ENCODE data around the gene NAALADL2.

NAALADL2 gene

DNA sequence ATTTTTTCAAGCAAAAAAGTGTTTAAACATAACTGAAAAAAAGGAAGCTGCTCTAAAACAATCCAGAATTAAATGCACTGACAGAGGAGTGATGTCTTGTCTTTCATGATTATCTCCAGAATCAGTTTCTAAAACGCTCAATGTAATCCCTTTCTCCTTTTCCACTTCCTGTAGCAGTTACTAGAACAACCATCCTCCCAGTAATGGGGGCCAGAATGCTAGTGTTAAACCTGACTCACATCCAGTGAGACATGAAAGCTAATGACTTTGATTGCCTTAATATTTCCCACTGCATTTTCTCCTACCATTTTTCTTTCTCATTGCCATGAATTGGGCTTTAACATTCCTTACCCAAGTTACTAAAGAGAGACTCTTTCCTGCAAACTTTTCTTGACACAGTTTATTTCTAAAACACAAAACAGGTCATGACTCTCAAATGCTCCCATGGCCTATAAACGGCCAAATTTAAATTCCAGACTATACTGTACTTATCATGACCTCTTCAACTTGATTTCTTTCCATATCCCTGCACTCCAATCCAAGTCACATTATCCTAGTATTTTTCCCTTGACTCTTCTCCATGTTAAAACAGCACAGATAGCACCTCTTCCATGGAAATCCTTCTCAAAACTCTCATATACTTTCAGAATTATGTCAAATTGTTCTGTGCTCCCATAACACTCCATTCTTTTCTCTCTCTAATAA is 341.4 kb downstream of the NAALADL2 start:
- no peak for DNase-seq (ENCODE audit: low read depth in 2 of 2)

- DNase-seq (ENCODE audit: low read depth in 2 of 2), result no peak
Measured at GRCh38 chr3:175207361-175207760, 348.2 kb downstream of the NAALADL2 start.

- no peak for DNase-seq (ENCODE audit: low read depth in 2 of 2)
Measured at GRCh38 chr3:175208326-175208725, 349.2 kb downstream of the NAALADL2 start.

GRCh38 chr3:175211466-175211865 is 352.3 kb downstream of the NAALADL2 start:
- DNase-seq (ENCODE audit: low read depth in 2 of 2), result no peak

GRCh38 chr3:175212896-175213295 is 353.8 kb downstream of the NAALADL2 start:
- no peak for DNase-seq (ENCODE audit: low read depth in 2 of 2)

GRCh38 chr3:175214216-175214615 is 355.1 kb downstream of the NAALADL2 start:
- DNase-seq (ENCODE audit: low read depth in 2 of 2), result no peak

- no peak for DNase-seq (ENCODE audit: low read depth in 2 of 2)
Measured at GRCh38 chr3:175215833-175216232, 356.7 kb downstream of the NAALADL2 start.

DNA sequence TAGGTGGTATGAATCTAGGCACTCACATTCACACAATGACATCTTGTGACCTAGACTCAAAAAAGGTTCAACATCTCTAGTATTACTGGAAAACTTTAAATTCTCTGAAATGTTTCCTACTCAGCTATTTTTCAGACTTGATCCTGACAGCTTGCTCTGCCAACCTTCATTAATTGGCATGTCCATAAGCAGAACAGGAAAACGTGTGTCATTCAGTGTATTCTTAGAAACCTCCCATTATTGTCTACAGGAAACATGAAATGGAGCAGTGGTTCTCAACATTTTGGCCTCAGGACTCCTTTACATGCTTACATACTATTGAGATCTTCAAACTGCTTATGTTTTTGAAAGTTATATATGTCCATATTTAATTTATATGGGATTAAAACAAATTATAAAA is 363.2 kb downstream of the NAALADL2 start:
- no peak for DNase-seq (ENCODE audit: low read depth in 2 of 2)

DNA sequence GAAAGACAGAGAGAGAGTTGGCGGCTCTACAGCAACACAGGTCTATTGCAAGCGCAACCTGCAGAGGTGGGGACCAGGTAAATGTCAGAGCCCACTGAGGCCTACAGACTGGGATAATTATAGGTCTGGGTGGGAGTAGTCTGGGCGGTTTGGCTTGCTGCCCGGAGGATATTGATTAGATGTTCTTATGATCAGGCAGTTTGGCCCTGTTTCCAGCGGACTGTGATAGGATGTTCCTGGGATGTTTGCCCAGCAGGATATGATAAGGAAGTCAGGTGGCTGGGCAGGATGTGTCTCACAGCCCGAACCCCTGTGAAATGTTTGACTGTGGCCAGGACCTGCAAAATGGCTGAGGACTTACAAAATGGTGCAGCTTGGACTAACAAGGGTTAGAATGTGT is 364.9 kb downstream of the NAALADL2 start:
- DNase-seq (ENCODE audit: low read depth in 2 of 2), result no peak

- no peak for DNase-seq (ENCODE audit: low read depth in 2 of 2)
Measured at GRCh38 chr3:175226444-175226843, 367.3 kb downstream of the NAALADL2 start.

- no peak for DNase-seq (ENCODE audit: low read depth in 2 of 2)
Measured at GRCh38 chr3:175227126-175227525, 368.0 kb downstream of the NAALADL2 start.

- DNase-seq (ENCODE audit: low read depth in 2 of 2), result no peak
Measured at GRCh38 chr3:175233957-175234940, 375.1 kb downstream of the NAALADL2 start.

- DNase-seq (ENCODE audit: low read depth in 2 of 2), result no peak
Measured at GRCh38 chr3:175238801-175239200, 379.7 kb downstream of the NAALADL2 start.

DNA sequence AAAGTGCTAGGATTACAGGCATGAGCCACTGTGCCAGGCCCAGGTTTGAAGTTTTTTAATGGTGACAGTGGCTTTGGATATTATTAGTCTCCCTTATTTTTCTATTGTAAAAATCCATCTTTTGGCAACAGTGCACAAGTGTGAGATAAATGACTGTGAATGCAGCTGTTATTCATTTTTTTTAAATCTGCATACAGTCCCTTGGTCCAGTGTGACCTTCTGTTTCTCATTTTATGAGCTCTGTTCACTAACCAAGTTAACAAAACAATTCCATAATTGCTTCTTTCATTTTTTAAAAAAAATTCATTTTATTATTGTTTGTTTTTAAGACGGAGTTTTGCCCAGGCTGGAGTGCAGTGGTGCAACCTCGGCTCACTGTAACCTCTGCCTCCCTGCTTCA is 381.8 kb downstream of the NAALADL2 start:
- no peak for DNase-seq (ENCODE audit: low read depth in 2 of 2)

- no peak for DNase-seq (ENCODE audit: low read depth in 2 of 2)
Measured at GRCh38 chr3:175242243-175242642, 383.1 kb downstream of the NAALADL2 start.

DNA sequence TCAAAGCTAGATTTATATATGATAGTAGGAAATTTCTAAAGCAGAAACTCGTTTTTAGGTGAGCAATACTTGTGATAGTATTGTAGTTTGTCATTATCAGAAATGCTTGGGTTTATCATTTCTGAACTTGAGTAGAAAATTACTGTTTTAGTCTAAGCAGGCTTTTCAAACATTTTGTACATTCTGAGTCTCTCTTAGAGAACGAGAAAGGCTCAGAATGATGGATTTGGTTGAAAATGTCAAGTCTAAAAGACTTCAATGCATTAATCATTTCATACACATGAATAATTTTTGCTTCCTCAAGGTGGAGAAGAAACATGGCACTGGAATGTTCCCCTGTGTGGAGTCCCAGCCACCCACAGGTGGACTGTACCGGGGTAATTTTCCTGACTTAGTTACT is 387.1 kb downstream of the NAALADL2 start:
- no peak for DNase-seq (ENCODE audit: low read depth in 2 of 2)

GRCh38 chr3:175246766-175247165 is 387.6 kb downstream of the NAALADL2 start:
- DNase-seq (ENCODE audit: low read depth in 2 of 2), result no peak

- no peak for DNase-seq (ENCODE audit: low read depth in 2 of 2)
Measured at GRCh38 chr3:175247629-175248028, 388.5 kb downstream of the NAALADL2 start.

DNA sequence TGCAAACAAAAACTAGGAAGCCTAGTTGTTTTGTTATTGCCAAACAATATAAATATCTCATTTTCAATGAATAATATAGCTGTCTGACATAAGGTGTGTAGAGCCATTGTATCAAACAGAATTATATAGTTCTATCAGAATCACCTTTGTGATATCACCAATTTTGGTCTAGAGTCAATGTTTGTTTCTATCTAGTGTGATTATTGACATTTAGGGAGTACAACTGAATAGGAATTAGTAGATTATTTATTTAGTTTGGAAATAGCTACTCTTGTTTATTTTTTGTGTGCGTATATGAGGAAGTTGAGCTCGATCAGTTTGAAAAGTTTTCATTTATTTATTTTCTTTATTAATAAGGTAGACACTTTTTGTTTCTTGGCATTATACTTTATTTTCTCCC is 389.7 kb downstream of the NAALADL2 start:
- no peak for DNase-seq (ENCODE audit: low read depth in 2 of 2)

DNA sequence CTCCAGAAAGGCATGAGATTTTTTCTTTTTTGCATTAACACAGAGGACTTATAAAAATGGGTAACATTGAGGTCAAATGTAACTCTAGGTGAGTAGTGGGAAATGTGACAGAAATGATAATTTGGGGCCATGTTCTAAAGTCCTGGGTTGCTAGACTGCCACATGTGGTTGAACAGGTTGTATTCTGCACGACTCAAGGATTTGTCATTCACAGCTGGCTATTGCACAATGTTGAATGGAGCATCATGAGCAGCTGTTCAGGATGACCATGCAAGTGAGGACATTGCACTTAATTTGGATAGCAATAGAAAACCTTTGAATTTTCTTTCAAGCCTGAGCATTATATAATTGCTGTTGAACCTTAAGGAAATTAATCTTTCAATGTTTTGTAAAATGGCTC is 396.6 kb downstream of the NAALADL2 start:
- DNase-seq (ENCODE audit: low read depth in 2 of 2), result no peak

DNA sequence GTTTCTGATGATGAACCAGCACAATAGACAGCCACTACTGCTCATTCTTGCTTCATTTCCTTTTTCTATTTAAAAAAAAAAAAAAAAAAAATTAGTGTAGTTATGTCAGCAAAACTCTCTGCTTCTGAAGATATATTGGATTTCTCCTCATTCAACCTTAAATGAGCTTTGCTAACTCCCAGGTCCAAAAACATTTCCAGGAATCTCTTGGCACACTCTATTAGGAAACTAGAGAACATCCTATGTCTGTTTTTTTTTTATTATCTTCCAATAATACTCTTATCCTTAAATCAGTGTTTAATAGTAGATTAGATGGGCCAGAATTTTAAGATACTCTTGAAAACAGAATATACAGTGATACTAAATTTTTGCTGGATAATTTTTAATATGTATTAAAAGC is 398.0 kb downstream of the NAALADL2 start:
- no peak for DNase-seq (ENCODE audit: low read depth in 2 of 2)

- no peak for DNase-seq (ENCODE audit: low read depth in 2 of 2)
Measured at GRCh38 chr3:175258763-175259162, 399.6 kb downstream of the NAALADL2 start.

Measured in activated CD8-positive, alpha-beta memory T cell treated with anti-CD3 and anti-CD28 coated beads for 4 hours (primary cell).